Mucosa of rectum (tissue), 2 donors: Measurements from ENCODE around the gene PATJ.

Experiments
- H3K27ac ChIP-seq, 2 donors: one replicate each; pipeline ENCODE4 v1.7.0; 2013; ENCODE audit warnings: inconsistent platforms in 2 of 2, low read depth in 2 of 2, low read length in 2 of 2
- H3K27me3 ChIP-seq, 2 donors: one replicate each; pipeline ENCODE4 v1.7.0; 2013; ENCODE audit warnings: low read length in 2 of 2; ENCODE audit not compliant: control insufficient read depth in 2 of 2, insufficient read depth in 2 of 2
- H3K36me3 ChIP-seq, 2 donors: one replicate each; pipeline ENCODE4 v1.7.0; 2013; ENCODE audit warnings: low read length in 2 of 2; ENCODE audit not compliant: control insufficient read depth in 2 of 2, insufficient read depth in 2 of 2
- H3K4me1 ChIP-seq, 2 donors: one replicate each; pipeline ENCODE4 v1.7.0; 2013; ENCODE audit warnings: low read length in 2 of 2, mild to moderate bottlenecking in 1 of 2; ENCODE audit not compliant: control insufficient read depth in 2 of 2, insufficient read depth in 2 of 2
- H3K4me3 ChIP-seq, 2 donors: one replicate each; pipeline ENCODE4 v1.7.0; 2013; ENCODE audit warnings: low read length in 2 of 2
- H3K9ac ChIP-seq, 2 donors: one replicate each; pipeline ENCODE4 v1.7.0; 2013; ENCODE audit warnings: low read length in 2 of 2, low read depth in 1 of 2, mild to moderate bottlenecking in 1 of 2
- H3K9me3 ChIP-seq, 2 donors: one replicate each; pipeline ENCODE4 v1.7.0; 2013; ENCODE audit warnings: low read length in 2 of 2; ENCODE audit not compliant: control insufficient read depth in 2 of 2
- donor health status: healthy.
- donor health status: Normal muscosa, but diverticular disease.

Gene PATJ

DNA sequence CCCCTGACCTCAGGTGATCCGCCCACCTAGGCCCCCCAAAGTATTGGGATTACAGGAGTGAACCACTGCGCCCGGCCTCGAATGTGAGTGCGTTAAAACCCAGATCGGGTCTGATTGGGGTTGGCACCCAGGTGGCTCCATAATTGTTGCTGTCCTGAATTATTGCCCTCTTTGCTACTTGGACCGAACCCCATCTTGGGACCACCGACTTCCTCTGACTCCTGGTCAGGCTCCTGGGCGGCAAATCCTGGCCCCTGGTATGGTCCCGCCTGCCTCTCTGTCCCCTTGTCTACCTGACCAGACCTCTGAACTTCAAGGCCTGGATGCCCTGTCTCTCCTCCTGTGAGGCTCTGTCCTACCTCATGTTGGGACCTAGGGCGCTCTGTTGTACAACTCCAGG, 485.2 kb downstream of the PATJ start:
- Histone ChIP-seq H3K4me3 (no peak overlapping the region), H3K27me3 (no peaks in the 10 kb centered on the region), H3K36me3 (no peaks in the 10 kb centered on the region), H3K4me1 (no peaks in the 10 kb centered on the region), H3K27ac (no peak overlapping the region), H3K9me3 (no peaks in the 10 kb centered on the region), H3K9ac (no peak overlapping the region)
